Neural crest cell (in vitro differentiated cells): ENCODE data around the gene OR52N5. TPM values are rescaled to one million over a fixed set of nuclear protein-coding genes. Genes with fewer than 3 reads are reported as not detected.

Experiments used
- DNase-seq: peaks from one replicate; pipeline ENCODE4 v3.0.0; 2021; ENCODE audit warnings: low read depth, mixed read lengths, low spot score
- H3K27ac Mint-ChIP-seq: one replicate; pipeline ENCODE4 v1.8.0; 2021; ENCODE audit warnings: mild to moderate bottlenecking, mixed read lengths; ENCODE audit not compliant: unreplicated experiment
- H3K27me3 Mint-ChIP-seq: 2 replicates; pipeline ENCODE4 v1.8.0; 2021; ENCODE audit warnings: low read depth, mild to moderate bottlenecking, mixed read lengths
- H3K36me3 Mint-ChIP-seq: 2 replicates; pipeline ENCODE4 v1.8.0; 2021; ENCODE audit warnings: low read depth, mild to moderate bottlenecking, mixed read lengths
- H3K4me1 Mint-ChIP-seq: 2 replicates; pipeline ENCODE4 v1.8.0; 2021; ENCODE audit warnings: mixed read lengths
- H3K4me3 Mint-ChIP-seq: one replicate; pipeline ENCODE4 v1.8.0; 2021; ENCODE audit warnings: mild to moderate bottlenecking, mixed read lengths
- H3K9me3 Mint-ChIP-seq: 2 replicates; pipeline ENCODE4 v1.8.0; 2021; ENCODE audit warnings: mixed read lengths
- CTCF ChIP-seq: fragments of 200-600 bp; sonication (generic); conservative IDR thresholded peaks from 2 replicates; pipeline ENCODE4 v1.5.0; 2021; ENCODE audit warnings: antibody characterized with exemption, mild to moderate bottlenecking
- total RNA-seq: library from RNA; stranded (reverse); gene quantifications from 2 replicates; pipeline ENCODE4 v1.2.1, GENCODE V29; 2021

Gene OR52N5
- total RNA-seq, 1 donor from 2014 or later, result not detected

- Mint-ChIP-seq H3K4me3 (peak overlapping the region; percentile 87), H3K9me3 (peaks cover 4% of the 10 kb centered on the region), H3K36me3 (no peaks in the 10 kb centered on the region), H3K27ac (no peak overlapping the region), H3K4me1 (no peaks in the 10 kb centered on the region), H3K27me3 (peaks cover 17% of the 10 kb centered on the region)
- no peak for DNase-seq
- no peak for TF ChIP-seq CTCF
Measured at GRCh38 chr11:5809122-5809519, 26.0 kb upstream of the OR52N5 start.

- H3K4me3 Mint-ChIP-seq, result peak within 1 kb of the TSS; percentile 87
- H3K27ac Mint-ChIP-seq, result peak within 1 kb of the TSS; percentile 65
- no peaks in the 10 kb centered on the region for H3K4me1 Mint-ChIP-seq
- H3K36me3 Mint-ChIP-seq, result no peaks in the 10 kb centered on the region
- H3K27me3 Mint-ChIP-seq, result peaks cover 18% of the 10 kb centered on the region
- peaks cover 5% of the 10 kb centered on the region for H3K9me3 Mint-ChIP-seq
- DNase-seq, result peak; percentile 82
- peak; percentile 90 for TF ChIP-seq CTCF
Measured at GRCh38 chr11:5808500-5809121, 25.5 kb upstream of the OR52N5 start, which contains the start of gene OR52N2. Gene OR52N2, plus strand, starts transcription at chr11:5808924. Its CDS starts 11,412 bp downstream, at chr11:5820336.

- Mint-ChIP-seq H3K36me3 (no peaks in the 10 kb centered on the region), H3K4me3 (no peak overlapping the region), H3K27ac (no peak overlapping the region), H3K9me3 (peaks cover 10% of the 10 kb centered on the region), H3K27me3 (peaks cover 23% of the 10 kb centered on the region), H3K4me1 (no peaks in the 10 kb centered on the region)
- TF ChIP-seq CTCF, result no peak
- DNase-seq, result no peak
Measured at GRCh38 chr11:5807580-5807979, 24.4 kb upstream of the OR52N5 start.

- no peaks in the 10 kb centered on the region for H3K36me3 Mint-ChIP-seq
- peaks cover 25% of the 10 kb centered on the region for H3K27me3 Mint-ChIP-seq
- H3K4me1 Mint-ChIP-seq, result no peaks in the 10 kb centered on the region
- DNase-seq, result no peak
- no peak overlapping the region for H3K4me3 Mint-ChIP-seq
- H3K9me3 Mint-ChIP-seq, result peaks cover 10% of the 10 kb centered on the region
- TF ChIP-seq CTCF, result no peak
- no peak overlapping the region for H3K27ac Mint-ChIP-seq
Measured at GRCh38 chr11:5803982-5804381, 20.8 kb upstream of the OR52N5 start.

- no peak for TF ChIP-seq CTCF
- no peaks in the 10 kb centered on the region for H3K9me3 Mint-ChIP-seq
- H3K36me3 Mint-ChIP-seq, result no peaks in the 10 kb centered on the region
- H3K4me3 Mint-ChIP-seq, result no peak overlapping the region
- DNase-seq, result no peak
- no peak overlapping the region for H3K27ac Mint-ChIP-seq
- peaks cover 18% of the 10 kb centered on the region for H3K27me3 Mint-ChIP-seq
- H3K4me1 Mint-ChIP-seq, result no peaks in the 10 kb centered on the region
Measured at GRCh38 chr11:5796541-5796940, 13.4 kb upstream of the OR52N5 start.
